Motor neuron (in vitro differentiated cells): ENCODE results near the gene SMAD1. TPM values are rescaled to one million over a fixed set of nuclear protein-coding genes. Genes with fewer than 3 reads are reported as not detected.
"Not testable (repeated sequence)": the region's sequence is repeated elsewhere in the genome, so short reads cannot be mapped to it uniquely, and the experiment has no call there.

Source experiments
- ATAC-seq, 8 experiments: fragments of 200-7000 bp; cut with Tn5 transposase; replicated peaks in 6 of 8; 2 replicates each; pipeline ENCODE4 v1.8.0; 2021; ENCODE audit warnings: mild to moderate bottlenecking in 8 of 8, moderate library complexity in 8 of 8
- H3K27ac ChIP-seq, 2 donors: fragments of 250-450 bp; sonication (Bioruptor Pico); 2 replicates each; pipeline ENCODE4 v1.9.0; 2021; ENCODE audit warnings: antibody characterized with exemption in 2 of 2, mild to moderate bottlenecking in 2 of 2, moderate library complexity in 1 of 2
- H3K4me1 ChIP-seq, 2 donors: fragments of 250-450 bp; sonication (Bioruptor Pico); replicated peaks in 1 of 2; 2 replicates each; pipeline ENCODE4 v1.6.1; 2021; ENCODE audit warnings: antibody characterized with exemption in 2 of 2, mild to moderate bottlenecking in 2 of 2, moderate library complexity in 1 of 2
- H3K4me3 ChIP-seq, 5 donors: fragments of 250-450 bp; sonication (Bioruptor Pico); 2 replicates each; pipeline ENCODE4 v1.9.0; 2021; ENCODE audit warnings: antibody characterized with exemption in 5 of 5, mild to moderate bottlenecking in 5 of 5, moderate library complexity in 4 of 5
- WGBS, 10 experiments: fragments of 450-650 bp; shearing (Covaris generic); methylation state at CpG; one replicate each; pipeline ENCODE4 v1.0.0; 2022; 5-methylcytosine and 5-hydroxymethylcytosine counted together
- in situ Hi-C, 9 experiments: fragments of 400-800 bp; cut with MboI; loops; one replicate each; pipeline ENCODE4 v1.15.0; 2021; ENCODE audit warnings: low sequenced_read_pairs in 9 of 9, low pct_unique_long_range_greater_than_20kb in 2 of 9; ENCODE audit not compliant: unreplicated experiment in 9 of 9
- total RNA-seq, 8 experiments: library from RNA; unstranded; fragments of 300-600 nt; gene quantifications; 2 replicates each; pipeline versions ENCODE4 v1.2.3 to v1.2.4, GENCODE V29; 2022

SMAD1 gene
- total RNA-seq, 8 experiments from 2014 or later, result 10.2 to 95.2 (median 27.8) TPM

DNA sequence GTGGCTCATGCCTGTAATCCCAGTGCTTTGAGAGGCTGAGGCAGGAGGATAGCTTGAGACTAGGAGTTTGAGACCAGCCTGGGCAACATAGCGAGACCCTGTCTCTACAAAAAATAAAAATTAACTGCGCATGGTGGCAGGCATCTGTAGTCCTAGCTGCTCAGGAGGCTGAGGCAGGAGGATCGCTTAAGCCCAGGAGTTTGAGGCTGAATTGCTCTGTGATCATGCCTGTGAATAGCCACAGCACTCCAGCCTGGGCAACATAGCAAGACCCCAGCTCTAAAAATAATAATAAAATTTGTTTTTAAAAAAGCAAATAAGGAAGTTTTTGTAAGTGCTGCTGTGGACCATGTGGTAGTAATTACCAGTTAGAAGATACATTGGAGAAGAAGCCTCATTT, 51.8 kb downstream of the SMAD1 start:
- ATAC-seq, H3K4me3 ChIP-seq, in situ Hi-C loops: not testable (repeated sequence)
- peaks cover 15 to 19% of the 10 kb centered on the region in 2 donors for H3K4me1 ChIP-seq
- H3K27ac ChIP-seq, result peak overlapping the region in 1 of 2 donors; percentile 48
- 80 to 100% (median 100%) methylated on average over 1 to 3 of the region's 3 CpGs; no CpG with 5 or more reads in 4 of the 10 experiments for WGBS, 10 experiments

DNA sequence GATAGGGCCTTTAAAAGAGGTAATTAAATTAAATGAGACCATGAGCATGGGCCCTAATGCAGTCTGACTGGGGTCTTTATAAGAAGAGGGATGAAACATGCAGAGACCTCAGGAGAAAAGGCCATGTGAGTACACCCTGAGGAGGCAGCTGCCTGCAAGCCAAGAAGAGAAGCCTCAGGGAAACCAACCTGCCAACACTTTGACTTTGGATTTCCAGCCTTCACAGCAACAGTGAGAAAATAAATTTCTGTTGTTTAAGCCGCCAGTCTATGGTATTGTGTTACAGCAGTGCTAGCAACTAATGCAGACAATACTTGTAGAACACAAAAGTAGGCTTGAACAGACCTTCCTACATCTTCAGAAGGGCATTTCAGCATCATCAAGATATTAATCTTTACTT, 52.3 kb downstream of the SMAD1 start:
- in situ Hi-C loops, result no loop called here
- Histone ChIP-seq H3K27ac (no peak overlapping the region), H3K4me1 (peaks cover 20 to 25% of the 10 kb centered on the region in 2 donors), H3K4me3 (no peak overlapping the region)
- WGBS, 10 experiments, result 92 to 100% (median 100%) methylated on average over 1 of the region's 1 CpG; no CpG with 5 or more reads in 5 of the 10 experiments
- no peak for ATAC-seq

DNA sequence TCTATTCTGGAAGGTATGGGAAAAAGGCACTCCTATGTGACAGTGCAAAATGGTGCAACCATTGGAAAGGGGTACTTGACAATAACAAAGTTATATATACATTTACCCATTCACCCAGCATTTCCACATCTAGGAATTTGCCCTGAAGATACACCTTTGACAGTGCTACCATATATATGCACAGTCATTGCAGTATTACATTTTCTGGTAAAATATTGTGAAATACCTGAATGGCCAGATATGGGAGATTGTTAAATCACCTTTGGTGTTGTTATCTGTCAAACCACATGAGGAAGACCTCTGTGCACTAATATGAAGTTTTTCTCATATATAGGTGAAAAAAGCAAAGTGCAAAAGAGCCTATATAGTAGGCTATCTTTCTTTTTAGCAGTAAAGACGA, 53.5 kb downstream of the SMAD1 start:
- H3K4me1 ChIP-seq, result peaks cover 33 to 34% of the 10 kb centered on the region in 2 donors
- no peak overlapping the region for H3K27ac ChIP-seq
- in situ Hi-C loops, result no loop called here
- H3K4me3 ChIP-seq, result no peak overlapping the region
- no peak for ATAC-seq
- 85 to 100% (median 100%) methylated on average over 1 of the region's 1 CpG; no CpG with 5 or more reads in 1 of the 10 experiments for WGBS, 10 experiments

DNA sequence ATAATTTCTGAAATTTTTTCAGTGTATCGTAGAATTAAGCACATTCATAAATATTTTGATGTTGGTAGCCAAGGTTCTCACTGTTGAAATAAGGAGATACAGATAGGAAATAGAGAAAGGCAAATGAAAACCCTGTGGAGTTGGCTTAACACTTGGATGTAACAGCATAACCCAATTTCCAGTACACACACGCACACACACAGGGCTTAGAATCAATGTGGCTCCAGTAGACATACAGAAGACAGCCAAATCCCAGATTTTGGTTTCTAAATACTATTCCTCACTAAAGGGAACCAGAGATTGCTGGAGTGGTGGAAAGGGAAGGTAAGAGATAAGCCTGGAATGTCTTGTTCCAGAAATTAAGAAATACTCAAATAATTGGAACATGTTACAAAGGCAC, 54.4 kb downstream of the SMAD1 start:
- in situ Hi-C loops, result no loop called here
- Histone ChIP-seq H3K27ac (no peak overlapping the region), H3K4me3 (no peak overlapping the region), H3K4me1 (peaks cover 40 to 41% of the 10 kb centered on the region in 2 donors)
- no peak for ATAC-seq
- 86 to 100% (median 98%) methylated on average over 1 to 2 of the region's 2 CpGs for WGBS, 10 experiments

DNA sequence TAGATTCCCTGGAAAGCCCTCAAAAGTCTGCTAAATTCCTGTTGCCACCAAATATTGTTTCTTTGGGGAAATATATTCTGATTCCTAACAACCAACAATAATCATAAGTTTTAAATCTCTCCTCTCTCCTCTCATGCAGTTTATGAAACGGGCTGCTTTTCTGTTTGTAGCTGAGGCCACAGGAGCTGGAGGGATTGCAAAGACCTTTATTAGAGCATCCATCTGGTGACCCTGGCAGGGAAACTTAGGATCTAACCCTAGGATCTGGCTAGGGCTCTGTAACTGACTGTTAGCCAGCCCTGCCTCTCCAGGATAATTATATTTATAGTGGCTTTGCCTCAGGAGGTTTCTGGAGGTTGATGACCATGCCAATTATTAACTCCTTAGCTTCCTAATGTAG, 56.9 kb downstream of the SMAD1 start:
- Histone ChIP-seq H3K27ac (no peak overlapping the region), H3K4me3 (no peak overlapping the region), H3K4me1 (peaks cover 30 to 44% of the 10 kb centered on the region in 2 donors)
- WGBS, 10 experiments, result 78 to 92% (median 86%) methylated on average over 1 of the region's 1 CpG; no CpG with 5 or more reads in 5 of the 10 experiments
- ATAC-seq, result peak in 2 of 8 experiments; percentile 19 to 38
- in situ Hi-C loops, result no loop called here

DNA sequence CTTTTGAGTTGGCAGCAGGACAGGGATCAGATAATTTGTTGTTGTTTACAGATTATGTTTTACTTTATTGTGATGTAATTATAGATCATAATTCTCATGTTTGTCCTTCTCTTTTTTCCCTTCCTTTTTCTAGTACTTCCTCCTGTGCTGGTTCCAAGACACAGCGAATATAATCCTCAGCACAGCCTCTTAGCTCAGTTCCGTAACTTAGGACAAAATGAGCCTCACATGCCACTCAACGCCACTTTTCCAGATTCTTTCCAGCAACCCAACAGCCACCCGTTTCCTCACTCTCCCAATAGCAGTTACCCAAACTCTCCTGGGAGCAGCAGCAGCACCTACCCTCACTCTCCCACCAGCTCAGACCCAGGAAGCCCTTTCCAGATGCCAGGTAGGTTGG, 58.0 kb downstream of the SMAD1 start:
- Histone ChIP-seq H3K4me3 (no peak overlapping the region), H3K27ac (peak overlapping the region in 1 of 2 donors; percentile 65), H3K4me1 (peaks cover 30 to 44% of the 10 kb centered on the region in 2 donors)
- ATAC-seq, result no peak
- WGBS, 10 experiments, result 80 to 100% (median 100%) methylated on average over 1 to 4 of the region's 4 CpGs; no CpG with 5 or more reads in 1 of the 10 experiments
- in situ Hi-C loops, result no loop called here

DNA sequence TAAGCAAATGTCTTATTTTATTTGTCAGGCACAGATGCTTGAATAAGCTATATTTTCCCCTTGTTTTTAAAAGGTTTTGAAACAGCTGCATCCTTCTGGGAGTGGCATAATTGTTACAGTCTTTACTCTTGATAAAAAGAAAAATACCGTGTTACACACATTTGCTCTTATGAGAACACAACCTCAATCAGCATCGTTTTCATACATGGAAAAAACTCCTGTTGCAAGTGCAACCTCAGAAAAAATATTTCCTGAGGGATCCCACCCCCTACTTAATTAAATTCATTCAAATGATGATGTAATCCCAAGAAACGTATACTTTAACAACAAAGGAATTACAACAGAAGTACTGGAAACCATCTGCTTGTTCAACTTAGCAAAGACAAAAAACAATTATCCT, 58.6 kb downstream of the SMAD1 start:
- peak in 3 of 8 experiments; percentile 34 to 49 (median 45) for ATAC-seq
- in situ Hi-C loops, result no loop called here
- peaks cover 30 to 44% of the 10 kb centered on the region in 2 donors for H3K4me1 ChIP-seq
- no peak overlapping the region for H3K4me3 ChIP-seq
- peak overlapping the region in 1 of 2 donors; percentile 65 for H3K27ac ChIP-seq
- whole genome bisulfite sequencing, 10 experiments, result 15 to 83% (median 52%) methylated on average over 1 to 3 of the region's 3 CpGs; no CpG with 5 or more reads in 1 of the 10 experiments

DNA sequence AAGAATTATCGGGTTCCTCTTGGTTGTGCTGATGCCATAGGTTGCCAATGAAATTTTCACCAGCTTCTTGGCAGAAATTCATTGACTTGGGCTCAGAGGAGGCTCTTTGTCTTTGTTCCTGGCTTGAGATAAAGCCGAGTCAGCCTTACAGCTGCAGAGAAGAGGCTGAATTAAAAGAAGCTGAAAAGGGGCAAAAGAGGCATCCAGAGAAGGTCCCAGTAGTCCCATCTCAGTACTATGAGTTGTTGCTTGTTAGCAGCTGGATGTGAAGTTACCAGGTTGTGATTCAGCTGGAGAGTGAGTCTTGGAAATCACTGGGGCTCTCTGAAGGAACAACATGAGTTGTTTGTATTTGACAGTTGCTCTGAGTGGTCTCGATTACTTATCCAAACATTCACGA, 59.7 kb downstream of the SMAD1 start:
- in situ Hi-C loops, result no loop called here
- H3K4me3 ChIP-seq, result no peak overlapping the region
- ATAC-seq, result peak in 3 of 8 experiments; percentile 13 to 31 (median 17)
- 28 to 100% (median 61%) methylated on average over 1 to 4 of the region's 4 CpGs; no CpG with 5 or more reads in 4 of the 10 experiments for WGBS, 10 experiments
- peak overlapping the region in 1 of 2 donors; percentile 25 for H3K27ac ChIP-seq
- H3K4me1 ChIP-seq, result peaks cover 30 to 44% of the 10 kb centered on the region in 2 donors

DNA sequence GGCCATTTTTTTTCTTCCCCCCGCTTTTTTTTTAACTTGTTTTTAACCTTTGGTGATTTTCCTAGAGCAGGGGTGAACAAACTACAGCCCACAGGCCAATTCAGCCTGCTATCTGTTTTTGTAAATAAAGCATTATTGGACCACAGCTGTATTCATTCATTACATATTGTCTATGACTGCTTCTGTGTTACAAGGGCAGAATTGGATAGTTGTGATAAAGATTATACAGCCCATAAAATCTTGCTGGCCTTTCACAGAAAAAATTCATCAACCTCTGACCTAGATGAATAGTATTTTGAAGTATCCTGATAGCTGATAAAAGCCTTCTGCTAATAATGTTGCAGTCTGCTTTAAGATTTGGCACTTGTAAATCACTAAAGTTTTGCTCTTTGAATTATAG, 63.4 kb downstream of the SMAD1 start:
- no peak for ATAC-seq
- in situ Hi-C loops, result no loop called here
- 11 to 100% (median 97%) methylated on average over 1 of the region's 1 CpG; no CpG with 5 or more reads in 2 of the 10 experiments for WGBS, 10 experiments
- no peak overlapping the region for H3K27ac ChIP-seq
- H3K4me3 ChIP-seq, result no peak overlapping the region
- peaks cover 11 to 19% of the 10 kb centered on the region in 2 donors for H3K4me1 ChIP-seq

DNA sequence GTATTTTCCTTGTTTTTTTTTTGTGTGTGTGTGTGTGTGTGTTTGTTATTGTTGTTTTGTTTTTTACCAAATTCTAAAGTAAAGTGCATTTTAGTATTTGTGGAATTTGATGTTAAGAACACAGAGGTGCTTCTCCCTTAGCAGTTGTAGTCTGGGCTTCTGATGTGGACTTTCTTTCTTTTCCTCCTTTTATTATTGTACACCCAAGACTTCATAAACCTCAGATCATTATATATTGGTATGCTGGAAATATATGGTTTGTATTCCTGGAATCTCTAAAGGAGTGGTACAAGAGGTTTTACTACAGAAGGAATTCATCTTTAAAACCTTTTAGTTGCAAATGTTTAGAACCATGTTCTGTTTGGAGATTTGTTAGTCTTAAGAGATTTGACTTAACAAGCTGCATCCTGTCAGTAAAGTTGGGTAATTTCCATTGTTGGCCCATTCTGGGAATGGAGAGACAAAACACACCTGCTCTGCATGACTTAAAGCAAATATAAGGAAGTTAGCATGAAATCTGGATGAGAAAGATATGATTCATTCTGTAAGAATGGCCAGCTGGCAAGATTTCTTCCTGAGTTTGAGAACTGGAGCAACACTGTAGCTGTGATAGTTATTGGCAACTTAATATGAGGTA, 64.0 kb downstream of the SMAD1 start:
- Histone ChIP-seq H3K4me1 (peaks cover 7 to 12% of the 10 kb centered on the region in 2 donors), H3K27ac (no peak overlapping the region), H3K4me3 (no peak overlapping the region)
- in situ Hi-C loops, result no loop called here
- peak in 3 of 8 experiments; percentile 76 to 93 (median 82) for ATAC-seq

DNA sequence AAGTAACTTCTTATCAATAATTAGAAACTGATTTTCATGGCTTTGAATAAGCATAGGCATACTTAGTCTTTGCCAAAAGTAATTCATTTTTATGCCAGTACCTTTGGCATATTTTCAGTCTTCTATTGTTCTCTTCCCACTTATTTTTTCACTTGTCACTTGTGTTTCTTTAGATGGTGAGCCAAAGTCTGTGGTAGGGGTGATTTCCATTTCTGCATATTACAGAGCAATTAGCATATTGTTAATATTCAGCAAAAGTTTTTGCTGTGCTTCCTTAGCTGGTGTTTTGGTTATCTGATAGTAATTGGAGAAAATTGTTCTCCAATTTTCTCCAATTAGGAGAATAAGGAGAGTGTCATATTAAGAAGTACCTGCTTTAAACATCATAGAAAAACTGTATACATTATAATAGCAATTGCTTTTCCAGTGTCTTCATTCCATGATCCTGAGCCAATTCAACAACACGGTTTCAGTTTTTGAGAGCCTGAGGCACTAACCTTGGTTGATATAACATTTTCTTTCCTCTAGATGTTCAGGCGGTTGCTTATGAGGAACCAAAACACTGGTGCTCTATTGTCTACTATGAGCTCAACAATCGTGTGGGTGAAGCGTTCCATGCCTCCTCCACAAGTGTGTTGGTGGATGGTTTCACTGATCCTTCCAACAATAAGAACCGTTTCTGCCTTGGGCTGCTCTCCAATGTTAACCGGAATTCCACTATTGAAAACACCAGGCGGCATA, 64.7 kb downstream of the SMAD1 start:
- no peak overlapping the region for H3K27ac ChIP-seq
- no peak overlapping the region for H3K4me3 ChIP-seq
- whole genome bisulfite sequencing, 10 experiments, result 53 to 98% (median 93%) methylated on average over 2 to 7 of the region's 7 CpGs; no CpG with 5 or more reads in 1 of the 10 experiments
- ATAC-seq, result peak in 3 of 8 experiments; percentile 67 to 76 (median 76)
- in situ Hi-C loops, result no loop called here
- H3K4me1 ChIP-seq, result peaks cover under 1 to 8% of the 10 kb centered on the region in 2 donors

DNA sequence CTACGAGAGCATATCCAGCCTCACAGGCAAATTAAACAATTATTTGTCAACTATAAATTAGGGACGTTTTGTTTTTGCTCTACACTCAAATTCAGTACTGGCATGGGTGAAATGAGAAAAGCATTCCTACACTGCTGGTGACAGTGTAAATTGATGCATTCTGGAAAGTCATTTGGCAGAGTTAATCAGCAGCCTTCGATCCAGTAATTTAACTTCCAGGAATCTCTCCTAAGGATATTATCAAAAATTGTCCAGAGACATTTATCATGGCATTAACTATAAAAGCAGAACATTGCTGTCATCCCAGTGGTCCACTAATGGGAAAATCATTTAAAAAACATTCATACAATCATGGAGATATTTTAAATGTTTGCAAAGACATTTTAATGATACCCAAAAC, 70.0 kb downstream of the SMAD1 start:
- in situ Hi-C loops, result loop anchor here in 2 of 9 experiments (25.0 kb wide), 1 partner anchor 314 kb away; no protein-coding TSS in a partner anchor
- H3K27ac ChIP-seq, result no peak overlapping the region
- WGBS, 10 experiments, result 23 to 100% (median 74%) methylated on average over 1 to 3 of the region's 3 CpGs; no CpG with 5 or more reads in 1 of the 10 experiments
- H3K4me3 ChIP-seq, result no peak overlapping the region
- peak in 5 of 8 experiments; percentile 57 to 69 (median 64) for ATAC-seq
- H3K4me1 ChIP-seq, result peaks cover 0 to 8% of the 10 kb centered on the region in 2 donors

DNA sequence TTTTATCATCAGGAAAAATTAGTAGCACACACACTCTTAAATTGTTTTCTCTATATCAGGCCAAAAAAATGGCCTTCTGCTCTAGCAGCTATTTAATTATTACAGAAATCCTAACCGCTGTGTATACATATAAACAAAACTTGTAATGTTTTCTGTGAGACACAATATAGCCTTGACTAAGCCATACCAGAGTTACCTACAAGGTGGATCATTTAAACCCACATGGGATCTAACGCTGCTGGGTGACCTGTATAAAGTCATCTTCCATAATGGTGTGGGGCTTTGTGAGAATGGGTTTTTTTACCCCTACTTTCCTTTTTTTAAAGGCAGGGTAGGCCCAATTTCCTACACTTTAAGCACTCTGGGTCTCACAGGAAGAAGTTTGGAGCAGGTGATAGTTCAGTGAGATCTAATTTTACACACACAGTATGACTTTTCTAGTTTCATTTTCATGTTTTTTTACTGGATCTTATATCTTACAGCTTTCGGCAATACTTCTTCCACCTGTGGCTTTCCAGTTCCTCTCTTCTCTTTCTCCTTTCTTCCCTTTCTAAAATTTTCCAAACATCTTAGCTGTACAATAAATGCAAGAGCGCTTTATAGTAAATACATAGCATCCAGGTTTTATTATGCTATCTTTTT, 70.6 kb downstream of the SMAD1 start:
- in situ Hi-C loops, result loop anchor here in 2 of 9 experiments (25.0 kb wide), 1 partner anchor 315 kb away; no protein-coding TSS in a partner anchor
- 90 to 100% (median 96%) methylated on average over 2 to 4 of the region's 4 CpGs; no CpG with 5 or more reads in 1 of the 10 experiments for WGBS, 10 experiments

More for the DNA sequence above, 70.6 kb downstream of the SMAD1 start:
- Histone ChIP-seq H3K4me1 (peaks cover 0 to 8% of the 10 kb centered on the region in 2 donors), H3K4me3 (no peak overlapping the region), H3K27ac (no peak overlapping the region)
- no peak for ATAC-seq
